ENCODE data around the gene CDH13.

The CDH13 gene

DNA sequence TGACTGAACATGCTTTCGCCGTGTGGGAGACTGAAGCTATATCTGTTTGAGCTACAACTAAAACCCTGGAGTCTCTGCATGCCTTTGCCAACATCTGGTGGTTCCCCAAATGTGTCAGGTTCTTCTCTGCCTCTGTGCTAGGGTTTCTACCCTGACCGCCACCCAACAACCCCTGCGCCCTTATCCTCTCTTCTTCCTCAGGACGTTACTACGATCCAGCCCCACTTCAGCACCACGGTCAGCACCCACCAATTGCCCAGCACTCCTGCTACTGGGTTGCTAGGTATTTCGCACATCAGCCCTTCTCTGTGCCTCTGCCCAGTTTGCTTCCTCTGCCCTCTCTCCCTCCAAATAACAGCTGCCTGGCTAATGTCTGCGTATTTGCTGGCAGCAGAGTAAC is 1074.7 kb downstream of the CDH13 start:
- DNase-seq: peak; percentile 54

GRCh38 chr16:83704656-83705055 is 1077.9 kb downstream of the CDH13 start:
- DNase-seq: no peak

- peak; percentile 51 for DNase-seq
Observed at GRCh38 chr16:83705856-83706255, 1079.1 kb downstream of the CDH13 start.

DNA sequence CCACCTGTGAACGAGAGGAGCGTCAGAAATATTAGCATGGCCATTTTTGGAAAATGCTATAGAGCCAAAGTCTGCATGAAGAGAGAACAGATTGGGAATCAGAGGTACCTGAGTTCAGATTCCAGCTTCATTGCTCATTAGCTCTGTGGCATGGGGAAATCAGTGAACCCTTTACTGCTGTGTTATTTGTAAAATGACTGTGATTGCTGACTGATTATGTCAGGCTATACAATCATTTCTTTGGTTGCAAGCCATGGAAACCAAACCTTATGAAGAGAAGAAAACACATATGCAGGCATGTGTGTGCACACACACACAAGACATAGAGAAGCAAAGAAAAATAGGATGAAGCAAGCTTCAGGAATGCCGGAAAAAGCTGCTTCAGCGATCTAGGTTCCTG is 1079.6 kb downstream of the CDH13 start:
- DNase-seq: peak; percentile 82

GRCh38 chr16:83711069-83711468 is 1084.3 kb downstream of the CDH13 start:
- no peak for DNase-seq

GRCh38 chr16:83713597-83713996 is 1086.8 kb downstream of the CDH13 start:
- no peak for DNase-seq

GRCh38 chr16:83714286-83714685 is 1087.5 kb downstream of the CDH13 start:
- no peak for DNase-seq

GRCh38 chr16:83715217-83715920 is 1088.6 kb downstream of the CDH13 start:
- no peak for DNase-seq

GRCh38 chr16:83717308-83717707 is 1090.5 kb downstream of the CDH13 start:
- no peak for DNase-seq

DNA sequence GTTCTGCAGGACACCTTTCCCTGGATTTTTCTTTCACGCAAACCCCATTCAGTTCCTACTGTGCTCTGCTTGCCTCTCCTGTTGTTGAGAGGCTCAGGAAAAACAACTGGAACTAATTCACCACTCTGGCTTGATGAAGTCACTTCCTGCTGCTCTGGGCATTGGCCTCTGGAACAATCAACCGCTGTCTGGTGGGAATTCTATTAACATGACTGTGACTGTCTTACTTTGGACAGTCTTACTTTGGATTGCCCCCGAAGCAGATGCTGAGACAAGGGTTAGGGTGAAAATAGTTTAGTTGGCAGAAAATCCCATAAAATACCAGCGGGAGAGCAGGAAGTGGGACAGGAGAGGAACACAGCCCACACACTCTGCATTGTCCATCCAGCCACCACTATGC is 1091.0 kb downstream of the CDH13 start:
- DNase-seq: peak; percentile 84

- DNase-seq: no peak
Observed at GRCh38 chr16:83720213-83720612, 1093.4 kb downstream of the CDH13 start.

- no peak for DNase-seq
Observed at GRCh38 chr16:83720981-83721380, 1094.2 kb downstream of the CDH13 start.

GRCh38 chr16:83721676-83722075 is 1094.9 kb downstream of the CDH13 start:
- no peak for DNase-seq

DNA sequence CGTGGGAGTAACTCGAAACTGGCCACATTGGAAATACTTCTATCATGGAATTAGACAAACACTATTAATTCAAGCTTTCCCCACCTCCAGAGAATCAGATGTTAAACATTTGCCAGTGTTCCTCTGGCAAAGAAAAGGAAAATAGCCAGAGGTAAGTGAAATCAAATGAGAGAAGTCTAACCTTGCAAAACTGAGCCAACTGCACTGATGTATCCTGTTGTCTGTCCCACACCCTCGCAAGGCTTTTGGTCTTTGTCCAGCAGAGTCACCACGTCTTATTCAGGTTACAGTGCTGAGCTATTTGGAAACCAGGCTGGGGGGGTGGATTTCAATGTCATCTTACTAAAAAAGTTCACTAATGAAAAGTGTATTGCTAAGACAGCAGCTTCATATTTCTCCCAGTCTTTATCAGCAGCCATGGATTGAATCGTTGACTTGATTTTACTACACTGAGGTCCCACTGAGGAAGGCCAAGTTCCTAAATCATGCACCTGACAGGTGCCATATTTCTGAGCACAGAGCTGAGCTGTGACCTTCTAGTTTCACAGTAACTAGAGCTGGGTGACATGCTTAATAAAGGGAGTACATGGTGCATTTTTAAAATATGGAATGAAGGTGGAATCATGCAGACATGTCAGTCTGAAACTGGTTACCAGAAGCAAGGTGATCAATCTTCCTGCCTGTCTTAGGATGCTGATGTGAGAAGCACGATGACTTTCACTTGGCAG is 1095.9 kb downstream of the CDH13 start:
- no peak for DNase-seq

GRCh38 chr16:83723244-83723643 is 1096.5 kb downstream of the CDH13 start:
- no peak for DNase-seq

- no peak for DNase-seq
Observed at GRCh38 chr16:83723901-83724300, 1097.1 kb downstream of the CDH13 start.

GRCh38 chr16:83724585-83724984 is 1097.8 kb downstream of the CDH13 start:
- no peak for DNase-seq

GRCh38 chr16:83725313-83725712 is 1098.5 kb downstream of the CDH13 start:
- DNase-seq: no peak

- no peak for DNase-seq
Observed at GRCh38 chr16:83727018-83727417, 1100.2 kb downstream of the CDH13 start.

GRCh38 chr16:83727751-83728352 is 1101.1 kb downstream of the CDH13 start:
- DNase-seq: no peak

GRCh38 chr16:83728492-83728891 is 1101.7 kb downstream of the CDH13 start:
- DNase-seq: no peak

DNA sequence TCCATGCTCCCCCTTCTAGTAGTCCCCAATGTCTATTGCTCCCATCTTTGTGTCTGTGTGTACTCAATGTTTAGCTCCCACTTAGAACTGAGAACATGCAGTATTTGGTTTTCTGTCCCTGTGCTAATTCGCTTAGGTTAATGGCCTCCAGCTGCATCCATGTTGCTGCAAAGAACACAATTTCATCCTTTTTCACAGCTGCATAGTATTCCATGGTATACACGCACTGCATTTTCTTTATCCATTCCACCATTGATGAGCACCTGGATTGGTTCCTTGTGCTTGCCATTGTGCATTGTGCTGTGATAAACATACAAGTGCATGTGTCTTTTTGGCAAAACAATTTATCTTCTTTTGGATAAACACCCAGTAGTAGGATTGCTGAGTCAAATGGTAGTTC is 1104.0 kb downstream of the CDH13 start:
- no peak for DNase-seq

- no peak for DNase-seq
Observed at GRCh38 chr16:83732536-83732935, 1105.8 kb downstream of the CDH13 start.

- no peak for DNase-seq
Observed at GRCh38 chr16:83733301-83733700, 1106.5 kb downstream of the CDH13 start.
